ENCODE measurements around the gene METTL24. TPM values are rescaled to one million over a fixed set of nuclear protein-coding genes. Genes with fewer than 3 reads are reported as not detected.
"Not testable (repeated sequence)": the region's sequence is repeated elsewhere in the genome, so short reads cannot be mapped to it uniquely, and the experiment has no call there.

Gene METTL24
- total RNA-seq, 1 donor from 2014 or later = not detected

GRCh38 chr6:110310861-110311446, 47.2 kb downstream of the METTL24 start:
- no peak for DNase-seq

GRCh38 chr6:110309432-110309831, 48.7 kb downstream of the METTL24 start:
- DNase-seq = not testable (repeated sequence)

- no peak for DNase-seq
Measured at GRCh38 chr6:110307368-110307767, 50.8 kb downstream of the METTL24 start.

- DNase-seq = not testable (repeated sequence)
Measured at GRCh38 chr6:110305832-110306231, 52.3 kb downstream of the METTL24 start.

- not testable (repeated sequence) for DNase-seq
Measured at GRCh38 chr6:110303692-110304091, 54.5 kb downstream of the METTL24 start.

GRCh38 chr6:110298916-110299315, 59.2 kb downstream of the METTL24 start:
- DNase-seq = no peak

- DNase-seq = no peak
Measured at GRCh38 chr6:110298411-110298810, 59.7 kb downstream of the METTL24 start.

- DNase-seq = no peak
Measured at GRCh38 chr6:110296241-110297025, 61.7 kb downstream of the METTL24 start.

GRCh38 chr6:110295451-110296165, 62.5 kb downstream of the METTL24 start:
- no peak for DNase-seq

- no peak for DNase-seq
Measured at GRCh38 chr6:110287462-110288341, 70.4 kb downstream of the METTL24 start.

- no peak for DNase-seq
Measured at GRCh38 chr6:110285306-110286060, 72.7 kb downstream of the METTL24 start.

- DNase-seq = no peak
Measured at GRCh38 chr6:110284855-110285254, 73.3 kb downstream of the METTL24 start.

- no peak for DNase-seq
Measured at GRCh38 chr6:110283657-110284056, 74.5 kb downstream of the METTL24 start.

- no peak for DNase-seq
Measured at GRCh38 chr6:110282412-110282811, 75.7 kb downstream of the METTL24 start.

GRCh38 chr6:110277100-110277665, 81.0 kb downstream of the METTL24 start:
- DNase-seq = no peak

GRCh38 chr6:110272781-110273180, 85.4 kb downstream of the METTL24 start:
- DNase-seq = not testable (repeated sequence)

- DNase-seq = no peak
Measured at GRCh38 chr6:110271732-110272022, 86.5 kb downstream of the METTL24 start.

- DNase-seq = no peak
Measured at GRCh38 chr6:110270165-110270564, 88.0 kb downstream of the METTL24 start.

- DNase-seq = no peak
Measured at GRCh38 chr6:110269623-110270022, 88.5 kb downstream of the METTL24 start.

- no peak for DNase-seq
Measured at GRCh38 chr6:110266996-110267395, 91.2 kb downstream of the METTL24 start.

- no peak for DNase-seq
Measured at GRCh38 chr6:110265273-110265672, 92.9 kb downstream of the METTL24 start.

GRCh38 chr6:110256366-110256765, 101.8 kb downstream of the METTL24 start:
- no peak for DNase-seq
